Thyroid gland (tissue), 4 donors: ENCODE results near the gene DNHD1. TPM values are rescaled to one million over a fixed set of nuclear protein-coding genes. Genes with fewer than 3 reads are reported as not detected.
A peak's percentile ranks its signal among the peaks of the same experiment; 100 is the strongest.

ENCODE experiments used
- DNase-seq, 2 donors: peaks; one replicate each; pipeline ENCODE4 v3.0.0-alpha.2; 2019
- H3K27ac ChIP-seq, 3 donors: fragments of 200-600 bp; sonication (generic); 1 replicate in 2 of 3; 2 replicates in 1 of 3; pipeline ENCODE4 v1.5.1; 2016 to 2019; ENCODE audit warnings: mild to moderate bottlenecking in 1 of 3, moderate library complexity in 1 of 3
- H3K27me3 ChIP-seq: fragments of 200-600 bp; sonication (generic); one replicate; pipeline ENCODE4 v1.5.1; 2019
- H3K36me3 ChIP-seq, 2 donors: fragments of 200-600 bp; sonication (generic); one replicate each; pipeline ENCODE4 v1.5.1; 2016 to 2019
- H3K4me1 ChIP-seq, 2 donors: fragments of 200-600 bp; sonication (generic); one replicate each; pipeline ENCODE4 v1.5.1; 2017 to 2019
- H3K4me3 ChIP-seq, 3 donors: fragments of 200-600 bp; sonication (generic); replicated peaks in 1 of 3; 1 replicate in 2 of 3; 2 replicates in 1 of 3; pipeline ENCODE4 v1.5.1; 2016; ENCODE audit warnings: mild to moderate bottlenecking in 1 of 3
- H3K9me3 ChIP-seq: fragments of 200-600 bp; sonication (generic); one replicate; pipeline ENCODE4 v1.5.1; 2017
- POLR2A ChIP-seq, 2 donors: fragments of 450-650 bp; IDR thresholded peaks; one replicate each; pipeline ENCODE4 v1.6.1; 2017; ENCODE audit warnings: antibody characterized with exemption in 2 of 2, mild to moderate bottlenecking in 2 of 2, moderate library complexity in 1 of 2
- WGBS, 2 donors: methylation state at CpG; one replicate each; pipeline ENCODE4 v1.1.5; 2017; 5-methylcytosine and 5-hydroxymethylcytosine counted together
- intact Hi-C: fragments of 100-400 bp; cut with DNase I; formaldehyde crosslinking; loops from one replicate; pipeline ENCODE4 v1.15.1; 2023
- total RNA-seq, 4 donors: library from RNA; depleted of rRNA; stranded (reverse); fragments of >200 nt; gene quantifications; one replicate each; pipeline ENCODE4 v1.2.3, GENCODE V29; 2016
- TF ChIP-seq, protein P1 (sequence below), 6 experiments: fragments of 200-600 bp in 3 of 6; fragments of 450-650 bp in 3 of 6; sonication (generic) in 3 of 6; IDR thresholded peaks; one replicate each; pipeline ENCODE4 v1.5.1; 2016 to 2019; ENCODE audit warnings: antibody characterized with exemption in 6 of 6, mild to moderate bottlenecking in 2 of 6, inconsistent platforms in 1 of 6, moderate library complexity in 1 of 6

DNHD1 gene
- total RNA-seq, 4 donors from 2014 or later: 10.9 to 21.8 (median 14.9) TPM

DNA sequence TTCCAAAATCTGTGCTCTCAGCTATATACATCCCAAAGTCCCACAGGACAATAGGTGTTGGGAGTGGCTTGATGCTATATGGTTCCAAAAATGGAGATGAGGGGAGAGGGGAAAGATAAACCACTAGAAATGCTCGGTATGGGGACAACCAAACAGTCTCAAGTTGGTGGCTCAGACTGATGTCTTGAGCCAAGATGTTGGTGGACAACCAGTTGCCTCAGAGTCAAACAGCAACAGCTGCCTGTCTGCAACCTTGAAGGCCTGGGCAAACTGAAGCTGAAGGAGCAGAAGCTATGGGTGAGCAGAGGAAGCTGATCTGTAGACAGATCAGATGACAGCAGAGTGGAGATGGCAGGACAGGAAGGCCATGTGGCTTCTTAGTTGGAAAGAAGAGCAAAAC, 102.4 kb downstream of the DNHD1 start:
- Histone ChIP-seq H3K27me3 (no peaks in the 10 kb centered on the region), H3K27ac (no peak overlapping the region), H3K4me1 (peaks cover 19 to 29% of the 10 kb centered on the region in 2 donors), H3K36me3 (peaks cover 27 to 29% of the 10 kb centered on the region in 2 donors), H3K4me3 (no peak overlapping the region), H3K9me3 (no peaks in the 10 kb centered on the region)
- 85 to 96% methylated on average over 1 of the region's 1 CpG for WGBS, 2 donors
- intact Hi-C loops: no loop called here
- DNase-seq: no peak
- TF ChIP-seq POLR2A (IDR thresholded peaks at IDR 0.05): no peak
- TF ChIP-seq, protein P1, sequence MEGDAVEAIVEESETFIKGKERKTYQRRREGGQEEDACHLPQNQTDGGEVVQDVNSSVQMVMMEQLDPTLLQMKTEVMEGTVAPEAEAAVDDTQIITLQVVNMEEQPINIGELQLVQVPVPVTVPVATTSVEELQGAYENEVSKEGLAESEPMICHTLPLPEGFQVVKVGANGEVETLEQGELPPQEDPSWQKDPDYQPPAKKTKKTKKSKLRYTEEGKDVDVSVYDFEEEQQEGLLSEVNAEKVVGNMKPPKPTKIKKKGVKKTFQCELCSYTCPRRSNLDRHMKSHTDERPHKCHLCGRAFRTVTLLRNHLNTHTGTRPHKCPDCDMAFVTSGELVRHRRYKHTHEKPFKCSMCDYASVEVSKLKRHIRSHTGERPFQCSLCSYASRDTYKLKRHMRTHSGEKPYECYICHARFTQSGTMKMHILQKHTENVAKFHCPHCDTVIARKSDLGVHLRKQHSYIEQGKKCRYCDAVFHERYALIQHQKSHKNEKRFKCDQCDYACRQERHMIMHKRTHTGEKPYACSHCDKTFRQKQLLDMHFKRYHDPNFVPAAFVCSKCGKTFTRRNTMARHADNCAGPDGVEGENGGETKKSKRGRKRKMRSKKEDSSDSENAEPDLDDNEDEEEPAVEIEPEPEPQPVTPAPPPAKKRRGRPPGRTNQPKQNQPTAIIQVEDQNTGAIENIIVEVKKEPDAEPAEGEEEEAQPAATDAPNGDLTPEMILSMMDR (IDR thresholded peaks at IDR 0.05): no peak

DNA sequence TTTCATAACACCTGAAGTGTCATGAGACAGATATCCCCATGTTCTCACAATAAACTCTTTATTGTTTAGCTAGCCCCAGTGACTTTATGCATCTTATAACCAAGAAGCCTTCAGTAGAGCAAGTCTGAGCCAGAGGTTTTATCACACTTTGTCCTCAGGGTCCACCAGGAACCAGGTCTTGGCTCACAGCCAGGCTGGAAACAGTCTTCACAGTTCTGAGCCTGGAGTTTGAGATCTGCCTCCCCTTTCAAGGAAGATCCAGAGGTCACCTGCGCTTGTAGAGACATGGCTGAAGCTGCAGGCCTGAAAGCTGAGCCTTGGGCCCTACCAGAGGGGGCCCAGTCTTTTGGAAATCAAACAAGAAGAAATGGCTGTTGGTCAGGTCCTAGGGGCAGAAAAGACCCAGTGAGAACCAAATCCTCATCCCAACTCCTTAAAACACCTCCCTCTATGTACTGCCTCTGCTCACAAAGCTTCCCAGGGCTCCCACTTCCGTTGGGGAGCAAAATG, 102.9 kb downstream of the DNHD1 start:
- no peak overlapping the region for H3K4me3 ChIP-seq
- no peaks in the 10 kb centered on the region for H3K27me3 ChIP-seq
- no peak overlapping the region for H3K27ac ChIP-seq
- H3K36me3 ChIP-seq: peaks cover 27 to 29% of the 10 kb centered on the region in 2 donors
- TF ChIP-seq, protein P1 (IDR thresholded peaks at IDR 0.05): no peak
- no peak for TF ChIP-seq POLR2A (IDR thresholded peaks at IDR 0.05)
- intact Hi-C loops: loop anchor here (5.0 kb wide), 1 partner anchor 82 kb away; the partner anchor contains the start of gene MRPL17
- WGBS, 2 donors: 97 to 100% methylated on average over 2 of the region's 2 CpGs
- H3K9me3 ChIP-seq: no peaks in the 10 kb centered on the region
- no peak for DNase-seq
- H3K4me1 ChIP-seq: peaks cover 24 to 32% of the 10 kb centered on the region in 2 donors

DNA sequence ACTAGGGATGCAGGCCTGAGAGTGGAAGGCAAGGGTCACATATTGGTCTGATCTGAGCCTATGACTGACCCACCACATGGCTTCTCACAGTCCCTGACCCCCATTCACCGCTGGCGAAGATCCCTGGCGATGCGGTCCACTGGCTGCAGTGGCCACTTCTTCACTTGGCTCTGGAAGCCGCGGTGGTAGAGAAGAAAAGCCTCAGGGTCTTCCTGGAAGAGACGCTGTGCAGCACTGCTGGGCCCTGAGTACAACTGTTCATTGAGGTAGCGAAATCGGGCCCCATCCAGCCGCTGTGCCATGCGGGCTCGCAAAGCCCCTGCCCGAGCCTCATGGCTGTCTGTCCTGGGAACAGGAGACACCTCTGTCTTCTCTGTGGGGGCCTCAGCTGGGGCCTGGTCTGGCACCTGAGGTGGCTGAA, 104.0 kb downstream of the DNHD1 start:
- no peak overlapping the region for H3K27ac ChIP-seq
- no peaks in the 10 kb centered on the region for H3K27me3 ChIP-seq
- WGBS, 2 donors: 99% methylated on average over 13 of the region's 13 CpGs
- intact Hi-C loops: loop anchor here (5.0 kb wide), 1 partner anchor 81 kb away; the partner anchor contains the start of gene MRPL17
- H3K4me3 ChIP-seq: no peak overlapping the region
- TF ChIP-seq POLR2A (IDR thresholded peaks at IDR 0.05): no peak
- TF ChIP-seq, protein P1 (IDR thresholded peaks at IDR 0.05): no peak
- H3K4me1 ChIP-seq: peaks cover 32 to 41% of the 10 kb centered on the region in 2 donors
- H3K9me3 ChIP-seq: no peaks in the 10 kb centered on the region
- no peak for DNase-seq
- H3K36me3 ChIP-seq: peaks cover 27 to 29% of the 10 kb centered on the region in 2 donors

DNA sequence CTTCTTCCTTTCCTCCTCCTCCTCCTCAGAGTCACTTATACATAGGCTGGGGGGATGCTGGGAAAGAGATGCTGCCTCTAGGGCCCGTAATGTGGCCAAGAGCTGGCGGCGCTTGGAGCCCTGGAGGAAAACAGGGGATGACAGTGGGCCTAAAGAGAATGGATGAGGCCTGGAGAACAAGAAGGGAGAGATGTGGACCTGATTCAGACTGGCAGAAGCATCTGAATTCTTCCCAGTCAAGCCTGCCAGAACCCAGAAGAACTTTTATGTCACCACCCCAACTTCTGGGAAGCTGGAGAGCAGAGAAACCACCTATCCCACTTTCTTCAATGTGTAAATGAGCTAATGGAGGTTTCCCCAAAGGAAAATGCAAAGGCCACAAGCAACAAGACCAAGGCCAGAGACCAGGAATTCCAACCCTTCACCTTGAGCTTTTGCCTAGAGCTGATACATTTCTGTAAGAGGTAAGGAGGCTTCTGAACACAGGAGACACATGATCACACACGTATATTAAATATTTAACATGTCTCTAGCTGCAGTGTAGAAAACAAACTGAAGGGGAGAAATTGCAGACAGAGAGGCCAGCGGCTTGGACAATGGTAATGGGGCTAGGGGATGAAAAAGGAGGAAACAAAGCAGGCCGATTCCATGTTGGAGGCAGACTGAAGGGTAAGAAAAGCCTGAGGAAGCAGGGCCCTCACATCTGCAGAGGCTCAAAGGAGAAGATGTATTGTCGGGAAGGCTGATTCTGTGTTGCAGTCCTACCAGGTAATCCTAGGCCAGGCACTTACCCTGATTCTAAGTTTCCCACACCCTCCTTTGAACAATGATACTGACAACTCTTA, 105.2 kb downstream of the DNHD1 start:
- intact Hi-C loops: loop anchor here (5.0 kb wide), 1 partner anchor 80 kb away; the partner anchor contains the start of gene MRPL17
- H3K9me3 ChIP-seq: no peaks in the 10 kb centered on the region
- H3K27ac ChIP-seq: peak overlapping the region in 2 of 3 donors; percentile 91 to 92
- TF ChIP-seq POLR2A (IDR thresholded peaks at IDR 0.05): no peak
- TF ChIP-seq, protein P1 (IDR thresholded peaks at IDR 0.05): no peak
- peaks cover 27 to 29% of the 10 kb centered on the region in 2 donors for H3K36me3 ChIP-seq
- peak overlapping the region; percentile 37 to 91 (median 89) for H3K4me3 ChIP-seq
- peaks cover 32 to 41% of the 10 kb centered on the region in 2 donors for H3K4me1 ChIP-seq
- 54 to 61% methylated on average over 7 of the region's 7 CpGs for WGBS, 2 donors
- no peak for DNase-seq
- no peaks in the 10 kb centered on the region for H3K27me3 ChIP-seq
